HepG2 (cell line): ENCODE data around the gene CCDC57.

Experiments
- ATF7-NPFF ChIP-seq: sonication (generic); formaldehyde crosslinking; IDR thresholded peaks from 2 replicates; pipeline ENCODE4 v1.8.1; 2023; ENCODE audit warnings: mild to moderate bottlenecking, low read depth, missing genetic modification reagents, moderate library complexity
- EZH2 ChIP-seq: conservative IDR thresholded peaks from 2 replicates; pipeline ENCODE4 v1.6.1; 2012; ENCODE audit warnings: mild to moderate bottlenecking, low read depth, low read length, moderate library complexity

DNA sequence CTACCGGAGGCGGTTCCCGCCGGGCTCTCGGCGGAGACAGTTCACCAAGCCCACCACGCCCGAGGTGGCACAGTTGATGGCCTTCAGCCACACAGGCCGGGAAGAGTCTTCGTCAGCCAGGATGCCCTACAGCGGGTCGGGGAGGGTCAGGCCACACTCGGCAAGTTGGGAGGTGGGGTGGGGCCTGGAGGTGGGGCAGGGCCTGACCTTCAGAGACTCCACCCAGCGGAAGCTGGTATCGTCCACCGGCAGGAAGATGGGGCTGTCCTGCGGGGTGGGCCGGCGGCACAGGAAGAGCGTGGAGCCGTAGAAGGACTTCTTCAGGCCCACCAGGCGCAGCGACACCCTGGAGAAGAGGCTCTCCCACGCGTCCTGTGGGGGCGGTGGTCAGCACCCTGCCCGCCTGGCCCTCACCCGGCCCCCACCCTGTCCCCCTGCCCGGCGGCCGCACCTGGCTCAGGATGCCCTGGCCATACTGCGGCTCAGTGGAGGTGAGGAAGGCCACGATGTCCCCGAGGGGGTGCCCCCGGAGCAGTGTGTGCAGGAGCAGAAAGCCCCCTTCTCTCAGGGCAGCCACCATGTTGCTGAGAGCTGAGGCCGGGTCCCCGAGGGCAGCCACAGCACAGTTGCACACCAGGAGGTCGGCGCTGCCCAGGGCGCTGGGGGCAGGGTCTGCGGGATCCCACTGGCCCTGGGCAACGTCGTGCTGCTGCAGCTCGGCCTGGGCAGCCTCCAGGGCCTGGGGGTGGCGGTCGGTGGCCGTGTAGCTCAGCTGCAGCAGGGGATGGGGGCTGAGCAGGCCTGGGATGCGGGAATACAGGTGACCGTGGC lies 127.4 kb downstream of the CCDC57 start:
- TF ChIP-seq ATF7-NPFF (CRISPR knock-in tag) (no peak), EZH2 (no peak)
